PFSK-1 (cell line): ENCODE measurements around the gene SFTPB.
A peak's percentile ranks its signal among the peaks of the same experiment; 100 is the strongest.

Source experiments
- FOXP2 ChIP-seq: optimal IDR thresholded peaks from 2 replicates; pipeline ENCODE3; 2011; ENCODE audit warnings: borderline replicate concordance, control low read depth, inconsistent platforms; ENCODE audit not compliant: insufficient read depth; ENCODE audit errors: extremely low read length, extremely low read depth
- POLR2AphosphoS5 ChIP-seq: IDR thresholded peaks from 2 replicates; pipeline ENCODE4 v1.6.1; 2012; ENCODE audit warnings: low read depth, mild to moderate bottlenecking, control low read depth, low read length, moderate library complexity
- SIN3A ChIP-seq: IDR thresholded peaks from 2 replicates; pipeline ENCODE4 v1.6.1; 2012; ENCODE audit warnings: mild to moderate bottlenecking, low read length, moderate library complexity, borderline replicate concordance; ENCODE audit not compliant: insufficient read depth
- TAF1 ChIP-seq: IDR thresholded peaks from 2 replicates; pipeline ENCODE4 v1.6.1; 2012; ENCODE audit warnings: low read length, control low read depth, borderline replicate concordance; ENCODE audit not compliant: insufficient read depth
- TF ChIP-seq, protein P1 (sequence below), 2 experiments: IDR thresholded peaks; 2 replicates each; pipeline versions ENCODE4 v1.6.1 to v1.8.0; 2011 to 2012; ENCODE audit warnings: low read depth in 2 of 2, low read length in 2 of 2, control low read depth in 1 of 2, inconsistent platforms in 1 of 2, mild to moderate bottlenecking in 1 of 2, moderate library complexity in 1 of 2; ENCODE audit not compliant: insufficient read depth in 1 of 2

Gene SFTPB

DNA sequence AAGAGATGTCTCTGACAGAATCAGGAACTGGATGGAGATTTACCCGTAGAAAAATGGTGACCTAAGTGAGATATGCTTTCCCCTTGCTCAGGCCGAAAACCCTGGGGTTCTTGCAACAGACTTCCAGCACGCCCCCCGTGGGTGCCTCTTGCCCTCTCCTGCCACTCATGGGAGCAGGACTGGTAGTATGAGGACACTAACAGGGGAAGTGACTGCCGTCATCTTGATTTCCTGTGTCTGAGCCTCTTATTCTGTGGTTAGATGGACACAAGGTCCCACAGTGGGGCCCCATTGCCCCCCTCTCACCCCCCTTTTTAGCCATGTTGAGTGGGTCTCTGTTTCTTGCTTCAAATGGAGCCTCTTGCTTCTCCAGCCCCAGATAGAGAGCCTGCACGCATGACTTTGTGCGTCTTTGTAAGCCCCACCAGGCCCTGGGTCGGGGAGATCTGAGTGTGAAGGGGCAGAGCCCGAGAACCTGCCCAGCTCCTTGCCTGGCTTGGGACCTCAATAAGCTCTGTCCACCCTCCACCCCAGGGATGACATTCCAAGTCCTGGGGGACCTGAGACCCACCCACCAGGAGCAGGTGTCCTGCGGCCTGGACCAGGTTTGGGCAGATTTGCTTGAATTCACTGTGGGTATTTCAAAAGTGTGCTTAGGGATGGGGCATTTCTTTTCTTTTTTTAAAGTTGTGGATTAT is 38.7 kb upstream of the SFTPB start:
- no peak for TF ChIP-seq SIN3A
- TF ChIP-seq, protein P1, sequence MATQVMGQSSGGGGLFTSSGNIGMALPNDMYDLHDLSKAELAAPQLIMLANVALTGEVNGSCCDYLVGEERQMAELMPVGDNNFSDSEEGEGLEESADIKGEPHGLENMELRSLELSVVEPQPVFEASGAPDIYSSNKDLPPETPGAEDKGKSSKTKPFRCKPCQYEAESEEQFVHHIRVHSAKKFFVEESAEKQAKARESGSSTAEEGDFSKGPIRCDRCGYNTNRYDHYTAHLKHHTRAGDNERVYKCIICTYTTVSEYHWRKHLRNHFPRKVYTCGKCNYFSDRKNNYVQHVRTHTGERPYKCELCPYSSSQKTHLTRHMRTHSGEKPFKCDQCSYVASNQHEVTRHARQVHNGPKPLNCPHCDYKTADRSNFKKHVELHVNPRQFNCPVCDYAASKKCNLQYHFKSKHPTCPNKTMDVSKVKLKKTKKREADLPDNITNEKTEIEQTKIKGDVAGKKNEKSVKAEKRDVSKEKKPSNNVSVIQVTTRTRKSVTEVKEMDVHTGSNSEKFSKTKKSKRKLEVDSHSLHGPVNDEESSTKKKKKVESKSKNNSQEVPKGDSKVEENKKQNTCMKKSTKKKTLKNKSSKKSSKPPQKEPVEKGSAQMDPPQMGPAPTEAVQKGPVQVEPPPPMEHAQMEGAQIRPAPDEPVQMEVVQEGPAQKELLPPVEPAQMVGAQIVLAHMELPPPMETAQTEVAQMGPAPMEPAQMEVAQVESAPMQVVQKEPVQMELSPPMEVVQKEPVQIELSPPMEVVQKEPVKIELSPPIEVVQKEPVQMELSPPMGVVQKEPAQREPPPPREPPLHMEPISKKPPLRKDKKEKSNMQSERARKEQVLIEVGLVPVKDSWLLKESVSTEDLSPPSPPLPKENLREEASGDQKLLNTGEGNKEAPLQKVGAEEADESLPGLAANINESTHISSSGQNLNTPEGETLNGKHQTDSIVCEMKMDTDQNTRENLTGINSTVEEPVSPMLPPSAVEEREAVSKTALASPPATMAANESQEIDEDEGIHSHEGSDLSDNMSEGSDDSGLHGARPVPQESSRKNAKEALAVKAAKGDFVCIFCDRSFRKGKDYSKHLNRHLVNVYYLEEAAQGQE (IDR thresholded peaks at IDR 0.05; ENCODE audit: insufficient read depth in 1 of 2, low read depth in 2 of 2, low read length in 2 of 2), result no peak
- TF ChIP-seq TAF1, result no peak
- no peak for TF ChIP-seq POLR2AphosphoS5
- TF ChIP-seq FOXP2, result no peak

DNA sequence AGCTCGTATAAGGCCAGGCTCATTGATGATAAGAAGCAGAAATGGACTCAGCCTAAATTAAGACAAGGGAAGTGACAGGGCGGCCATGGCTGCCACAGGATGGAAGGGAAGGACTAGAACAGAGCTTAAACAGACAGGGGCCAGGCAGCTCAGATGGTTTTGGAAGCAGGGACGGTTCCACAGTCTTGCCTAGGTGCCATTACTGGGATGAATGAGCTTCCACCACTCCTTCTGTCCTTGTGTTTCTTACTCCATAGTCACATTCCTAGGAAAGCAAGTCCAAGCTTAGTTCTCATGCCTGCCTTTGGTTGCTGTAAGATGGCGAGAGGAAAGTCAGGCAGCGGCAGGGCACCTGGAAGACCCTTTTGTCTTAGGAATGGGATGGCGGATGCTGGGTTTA is 38.1 kb upstream of the SFTPB start:
- TF ChIP-seq SIN3A, result no peak
- TF ChIP-seq FOXP2, result no peak
- TF ChIP-seq, protein P1 (IDR thresholded peaks at IDR 0.05; ENCODE audit: insufficient read depth in 1 of 2, low read depth in 2 of 2, low read length in 2 of 2), result no peak
- TF ChIP-seq POLR2AphosphoS5, result no peak
- no peak for TF ChIP-seq TAF1

DNA sequence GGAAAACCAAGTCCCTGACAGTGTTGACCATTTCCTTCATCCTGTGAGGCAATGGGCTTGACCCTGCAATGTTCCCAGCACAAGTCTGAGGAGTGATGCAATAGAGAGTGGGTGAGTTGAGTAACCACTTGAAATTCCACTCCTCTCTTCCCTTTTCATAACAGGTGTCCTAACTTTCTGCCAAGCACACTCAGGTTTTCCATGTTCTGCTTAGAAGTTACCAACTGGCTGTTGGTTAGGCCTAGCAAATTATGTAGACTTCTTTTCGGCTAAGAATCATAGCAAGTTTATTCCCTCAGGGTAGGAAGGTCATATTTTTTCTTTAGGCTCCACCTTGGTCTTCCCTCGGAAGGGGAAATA is 37.7 kb upstream of the SFTPB start:
- peak; percentile 33 for TF ChIP-seq FOXP2
- TF ChIP-seq, protein P1 (IDR thresholded peaks at IDR 0.05; ENCODE audit: insufficient read depth in 1 of 2, low read depth in 2 of 2, low read length in 2 of 2), result no peak

DNA sequence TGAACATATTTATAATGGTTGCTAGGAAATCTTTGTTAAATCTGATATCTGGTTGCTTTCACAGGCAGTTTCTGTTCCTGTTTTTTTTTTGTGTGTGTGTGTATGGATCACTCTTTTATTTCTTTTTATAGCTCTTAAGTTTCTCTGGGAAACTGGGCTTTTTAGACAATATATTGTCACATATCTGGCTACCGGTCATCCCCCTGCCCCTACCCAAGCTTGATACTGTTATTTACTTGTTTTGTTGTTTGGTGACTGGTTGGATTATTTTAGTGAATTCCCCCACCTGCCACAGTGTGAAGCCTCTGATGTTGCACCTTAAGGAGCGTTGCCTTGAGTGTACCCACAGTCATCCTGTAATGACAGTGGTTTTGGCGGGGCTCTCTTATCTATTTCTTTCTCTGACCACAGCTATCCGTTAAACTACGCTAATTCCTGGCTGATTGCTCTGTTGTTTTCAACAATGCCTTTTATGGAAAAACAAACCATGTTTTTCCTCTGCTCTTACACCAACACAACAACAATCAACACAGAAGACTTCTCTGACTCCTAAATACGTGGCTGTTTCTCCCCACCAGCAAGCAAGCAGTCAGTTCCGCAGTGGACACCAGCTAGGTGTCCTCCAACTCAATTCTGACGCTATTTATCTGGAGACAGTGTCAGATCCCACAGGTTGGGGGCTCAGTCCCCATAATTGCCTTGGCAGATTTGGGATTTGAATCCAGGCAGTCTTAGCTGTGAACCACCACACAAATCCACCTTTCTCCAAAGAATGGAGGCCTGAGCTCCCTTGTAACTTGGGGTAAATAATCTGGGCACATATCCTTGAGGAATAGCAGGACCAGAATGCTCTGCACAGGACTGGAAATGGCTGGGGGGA is 37.0 kb upstream of the SFTPB start:
- TF ChIP-seq SIN3A, result no peak

DNA sequence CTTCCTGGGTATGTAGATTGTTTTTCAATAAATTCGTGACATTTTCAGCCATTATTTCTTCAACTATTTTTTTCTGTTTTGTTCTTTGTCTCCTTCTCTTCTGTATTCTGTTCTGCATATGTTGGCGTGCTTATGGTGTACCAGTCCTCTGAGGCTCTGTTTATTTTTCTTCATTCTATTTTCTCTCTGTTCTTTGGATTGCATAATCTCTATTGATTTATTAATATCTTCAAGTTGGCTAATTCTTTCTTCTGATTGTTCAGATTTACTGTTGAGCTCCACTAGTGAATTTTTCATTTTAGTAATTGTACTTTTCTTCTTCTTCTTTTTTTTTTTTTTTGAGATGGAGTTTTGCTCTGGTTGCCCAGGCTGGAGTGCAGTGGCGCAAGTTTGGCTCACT is 36.0 kb upstream of the SFTPB start:
- TF ChIP-seq, protein P1 (IDR thresholded peaks at IDR 0.05; ENCODE audit: insufficient read depth in 1 of 2, low read depth in 2 of 2, low read length in 2 of 2), result no peak
- TF ChIP-seq TAF1 (no peak), FOXP2 (no peak)
